IMR-90 (cell line): ENCODE results near the gene MAGI2. TPM values are rescaled to one million over a fixed set of nuclear protein-coding genes. Genes with fewer than 3 reads are reported as not detected.

Experiments
- ATAC-seq: fragments of 200-7000 bp; cut with Tn5 transposase; 2 replicates; pipeline ENCODE4 v1.9.1; 2020; ENCODE audit warnings: low read depth, mild to moderate bottlenecking, moderate library complexity
- BruUV-seq: library from RNA; stranded (reverse); fragments of 400-500 nt; replicated peaks from 2 replicates; lab custom pipeline; 2021; lab: Mats Ljungman, UMichigan
- CTCF ChIA-PET: fragments of 300-600 bp; formaldehyde crosslinking; extraction: SDS; loops from one replicate; lab custom pipeline; 2021; ENCODE audit warnings: antibody characterized with exemption; lab: Yijun Ruan, JAX
- POLR2A ChIA-PET: fragments of 300-600 bp; sonication (Branson Sonifier 250); formaldehyde crosslinking; loops from one replicate; lab custom pipeline; 2022; ENCODE audit warnings: antibody characterized with exemption; ENCODE audit not compliant: unreplicated experiment; lab: Charles Lee
- DNase-seq: peaks from one replicate; pipeline ENCODE4 v3.0.0; 2013
- H2AFZ ChIP-seq: replicated peaks from 2 replicates; pipeline ENCODE3; 2013; ENCODE audit warnings: low read length, mild to moderate bottlenecking; ENCODE audit not compliant: poor library complexity
- H2AK5ac ChIP-seq: 2 replicates; pipeline ENCODE4 v1.6.1; 2013; ENCODE audit warnings: low read depth, low read length, inconsistent platforms
- H2AK9ac ChIP-seq: replicated peaks from 2 replicates; pipeline ENCODE3; 2013; ENCODE audit warnings: mild to moderate bottlenecking, low read depth, low read length, moderate library complexity; ENCODE audit not compliant: poor library complexity
- H2BK120ac ChIP-seq: 2 replicates; pipeline ENCODE4 v1.6.1; 2013; ENCODE audit warnings: low read depth, low read length, inconsistent platforms
- H2BK15ac ChIP-seq: 3 replicates; pipeline ENCODE4 v1.6.1; 2013; ENCODE audit warnings: low read depth, low read length, inconsistent platforms
- H2BK20ac ChIP-seq: 2 replicates; pipeline ENCODE4 v1.6.1; 2013; ENCODE audit warnings: low read depth, mild to moderate bottlenecking, inconsistent platforms, low read length, moderate library complexity
- H2BK5ac ChIP-seq: 2 replicates; pipeline ENCODE4 v1.6.1; 2013; ENCODE audit warnings: mild to moderate bottlenecking, low read depth, low read length, inconsistent platforms; ENCODE audit not compliant: poor library complexity, severe bottlenecking
- H3K14ac ChIP-seq: replicated peaks from 2 replicates; pipeline ENCODE4 v1.6.1; 2013; ENCODE audit warnings: low read depth, low read length, inconsistent platforms
- H3K18ac ChIP-seq: 2 replicates; pipeline ENCODE4 v1.6.1; 2013; ENCODE audit warnings: low read depth, low read length, control low read depth
- H3K23ac ChIP-seq: 2 replicates; pipeline ENCODE4 v1.6.1; 2013; ENCODE audit warnings: low read depth, low read length, inconsistent platforms
- H3K27ac ChIP-seq: 2 replicates; pipeline ENCODE4 v1.5.1; 2013; ENCODE audit warnings: mild to moderate bottlenecking, control low read depth, low read length; ENCODE audit not compliant: insufficient read depth
- H3K27me3 ChIP-seq: 2 replicates; pipeline ENCODE4 v1.6.1; 2013; ENCODE audit warnings: low read length; ENCODE audit not compliant: control insufficient read depth, insufficient read depth
- H3K36me3 ChIP-seq: 2 replicates; pipeline ENCODE4 v1.6.1; 2013; ENCODE audit warnings: low read length, mixed read lengths; ENCODE audit not compliant: control insufficient read depth, insufficient read depth
- H3K4ac ChIP-seq: 2 replicates; pipeline ENCODE4 v1.6.1; 2013; ENCODE audit warnings: low read depth, low read length, inconsistent platforms
- H3K4me1 ChIP-seq: 2 replicates; pipeline ENCODE4 v1.6.1; 2013; ENCODE audit warnings: low read length, mixed read lengths; ENCODE audit not compliant: control insufficient read depth, insufficient read depth
- H3K4me2 ChIP-seq: 2 replicates; pipeline ENCODE4 v1.6.1; 2013; ENCODE audit warnings: low read depth, mild to moderate bottlenecking, control low read depth, low read length, moderate library complexity
- H3K4me3 ChIP-seq: 2 replicates; pipeline ENCODE4 v1.5.1; 2013; ENCODE audit warnings: low read depth, mild to moderate bottlenecking, control low read depth, low read length, moderate library complexity; ENCODE audit not compliant: insufficient read depth
- H3K56ac ChIP-seq: 2 replicates; pipeline ENCODE4 v1.6.1; 2013; ENCODE audit warnings: low read length, inconsistent platforms; ENCODE audit not compliant: insufficient read depth; ENCODE audit errors: extremely low read depth
- H3K79me1 ChIP-seq, 2 experiments: 2 replicates each; pipeline ENCODE4 v1.6.1; 2013; ENCODE audit warnings: low read length in 2 of 2, inconsistent platforms in 1 of 2, low read depth in 1 of 2
- H3K9ac ChIP-seq: 2 replicates; pipeline ENCODE4 v1.6.1; 2013; ENCODE audit warnings: low read depth, low read length, control low read depth
- H3K9me1 ChIP-seq: 2 replicates; pipeline ENCODE4 v1.6.1; 2013; ENCODE audit warnings: low read length, inconsistent platforms; ENCODE audit not compliant: insufficient read depth
- H3K9me3 ChIP-seq: 2 replicates; pipeline ENCODE4 v1.6.1; 2013; ENCODE audit warnings: low read length; ENCODE audit not compliant: control insufficient read depth, insufficient read depth
- H4K20me1 ChIP-seq: 2 replicates; pipeline ENCODE4 v1.6.1; 2013; ENCODE audit warnings: low read length, inconsistent platforms; ENCODE audit not compliant: insufficient read depth
- H4K5ac ChIP-seq: 2 replicates; pipeline ENCODE4 v1.6.1; 2013; ENCODE audit warnings: mild to moderate bottlenecking, low read depth, low read length, control low read depth
- H4K8ac ChIP-seq, 2 experiments: 2 replicates each; pipeline ENCODE4 v1.6.1; 2013; ENCODE audit warnings: low read depth in 2 of 2, low read length in 2 of 2, control low read depth in 1 of 2, inconsistent platforms in 1 of 2
- H4K91ac ChIP-seq: 2 replicates; pipeline ENCODE4 v1.6.1; 2013; ENCODE audit warnings: low read depth, low read length, inconsistent platforms; ENCODE audit not compliant: insufficient read depth
- BHLHE40 ChIP-seq: fragments of 150-350 bp; IDR thresholded peaks from 2 replicates; pipeline ENCODE4 v1.6.1; 2016; ENCODE audit warnings: mild to moderate bottlenecking, low read depth, low read length
- CEBPB ChIP-seq: IDR thresholded peaks from 2 replicates; pipeline ENCODE4 v1.6.1; 2012; ENCODE audit warnings: low read depth, low read length, improper control_type of control experiment
- CHD1 ChIP-seq: IDR thresholded peaks from 2 replicates; pipeline ENCODE4 v1.6.1; 2012; ENCODE audit warnings: low read depth, low read length, improper control_type of control experiment
- ELK1 ChIP-seq: fragments of 150-350 bp; IDR thresholded peaks from 2 replicates; pipeline ENCODE4 v1.6.1; 2016; ENCODE audit warnings: low read depth, mild to moderate bottlenecking, low read length, moderate library complexity, borderline replicate concordance
- MAZ ChIP-seq: IDR thresholded peaks from 2 replicates; pipeline ENCODE4 v1.6.1; 2012; ENCODE audit warnings: low read depth, mild to moderate bottlenecking, low read length, improper control_type of control experiment, moderate library complexity, borderline replicate concordance
- MXI1 ChIP-seq: IDR thresholded peaks from 2 replicates; pipeline ENCODE4 v1.6.1; 2012; ENCODE audit warnings: low read depth, mild to moderate bottlenecking, low read length, moderate library complexity, borderline replicate concordance
- NFE2L2 ChIP-seq: fragments of 150-350 bp; IDR thresholded peaks from 2 replicates; pipeline ENCODE4 v1.6.1; 2016; ENCODE audit warnings: low read depth, mild to moderate bottlenecking, low read length
- POLR2A ChIP-seq: IDR thresholded peaks from 2 replicates; pipeline ENCODE4 v1.6.1; 2012; ENCODE audit warnings: mild to moderate bottlenecking, low read depth, low read length
- RAD21 ChIP-seq: IDR thresholded peaks from 2 replicates; pipeline ENCODE4 v1.6.1; 2012; ENCODE audit warnings: low read length, improper control_type of control experiment
- WGBS, 2 experiments: methylation state at CpG; one replicate each; pipeline versions ENCODE4 v1.1.5 to v1.1.7; 2013; ENCODE audit warnings: missing lambda C conversion rate in 2 of 2; ENCODE audit not compliant: insufficient read length in 1 of 2; ENCODE audit errors: extremely low coverage in 2 of 2; 5-methylcytosine and 5-hydroxymethylcytosine counted together
- dilution Hi-C: fragments of 300-500 bp; cut with HindIII; formaldehyde crosslinking; loops from one replicate; pipeline ENCODE4 v1.14.3; 2018; ENCODE audit warnings: low sequenced_read_pairs; ENCODE audit not compliant: unreplicated experiment
- in situ Hi-C: fragments of 300-500 bp; cut with MboI; formaldehyde crosslinking; loops from 3 replicates; pipeline ENCODE4 v1.14.3; 2019; ENCODE audit warnings: low sequenced_read_pairs, inconsistent platforms, mixed read lengths
- intact Hi-C: fragments of 100-400 bp; cut with micrococcal nuclease; formaldehyde crosslinking; loops from 2 replicates; pipeline ENCODE4 v1.10.0; 2022
- polyA plus RNA-seq, 3 experiments: library from polyadenylated mRNA; depleted of rRNA; stranded (reverse); fragments of >200 nt; gene quantifications; 2 replicates each; pipeline ENCODE4 v1.2.3, GENCODE V29; 2012; ENCODE audit warnings: low replicate concordance in 1 of 3
- total RNA-seq: library from RNA; depleted of rRNA; stranded (reverse); fragments of >200 nt; gene quantifications from 2 replicates; pipeline ENCODE4 v1.2.3, GENCODE V29; 2012
- TF ChIP-seq, protein P1 (sequence below): conservative IDR thresholded peaks from 2 replicates; pipeline ENCODE4 v1.5.1; 2012; ENCODE audit warnings: mild to moderate bottlenecking, low read depth, low read length, improper control_type of control experiment
- TF ChIP-seq, protein P2 (sequence below): fragments of 150-350 bp; IDR thresholded peaks from 2 replicates; pipeline ENCODE4 v1.6.1; 2017; ENCODE audit warnings: mild to moderate bottlenecking, antibody characterized with exemption, low read length, low read depth

Gene MAGI2
- total and polyA plus RNA-seq, 2 of the 4 experiments (the other 2 are of a cell fraction), result 2.5 to 17.9 TPM

DNA sequence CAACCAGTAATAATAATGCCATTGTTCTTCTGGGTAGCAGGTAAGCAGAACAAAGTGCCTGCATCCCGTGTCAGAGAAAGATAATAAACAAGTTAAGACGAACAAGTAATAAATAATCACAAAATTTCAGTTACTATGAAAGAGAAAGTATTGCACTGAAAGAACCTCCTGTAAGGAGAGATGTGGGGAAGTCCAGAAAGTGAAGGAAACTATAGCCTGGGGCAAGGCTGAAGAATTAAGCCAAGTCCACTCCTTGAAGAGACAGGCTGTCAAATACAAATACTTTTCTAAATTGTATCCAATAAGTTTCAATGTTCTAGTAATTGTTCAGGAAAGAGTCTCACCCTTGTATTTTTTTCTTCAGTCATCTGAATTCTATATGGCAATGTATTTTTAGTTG is 611.4 kb downstream of the MAGI2 start:
- Histone ChIP-seq H3K9ac (no peak overlapping the region), H2AK9ac (no peak overlapping the region), H3K9me3 (no peaks in the 10 kb centered on the region), H4K5ac (no peak overlapping the region), H4K8ac (no peak overlapping the region), H4K20me1 (no peaks in the 10 kb centered on the region), H2AK5ac (no peak overlapping the region), H3K79me1 (no peaks in the 10 kb centered on the region; a peak in 2 of 4 replicates), H2BK120ac (no peak overlapping the region), H3K36me3 (no peaks in the 10 kb centered on the region), H3K27ac (no peak overlapping the region), H3K4ac (no peak overlapping the region), H2BK15ac (no peak overlapping the region), H3K4me1 (no peaks in the 10 kb centered on the region), H2BK5ac (no peak overlapping the region), H3K56ac (no peak overlapping the region), H4K91ac (no peak overlapping the region), H2BK20ac (no peak overlapping the region), H3K23ac (no peak overlapping the region), H3K4me3 (no peak overlapping the region), H3K4me2 (no peak overlapping the region), H3K9me1 (no peaks in the 10 kb centered on the region), H3K27me3 (no peaks in the 10 kb centered on the region), H3K14ac (no peak overlapping the region), H3K18ac (no peak overlapping the region), H2AFZ (no peak overlapping the region)
- intact Hi-C loops, result no loop called here
- ChIA-PET POLR2A (no interaction called here), CTCF (no interaction called here)
- dilution Hi-C loops, result no loop called here
- no TSS peak for BruUV-seq
- TF ChIP-seq POLR2A (no peak), CHD1 (no peak), BHLHE40 (no peak), CEBPB (no peak), ELK1 (no peak), MXI1 (no peak), NFE2L2 (no peak), RAD21 (no peak), MAZ (no peak)
- TF ChIP-seq, protein P1, sequence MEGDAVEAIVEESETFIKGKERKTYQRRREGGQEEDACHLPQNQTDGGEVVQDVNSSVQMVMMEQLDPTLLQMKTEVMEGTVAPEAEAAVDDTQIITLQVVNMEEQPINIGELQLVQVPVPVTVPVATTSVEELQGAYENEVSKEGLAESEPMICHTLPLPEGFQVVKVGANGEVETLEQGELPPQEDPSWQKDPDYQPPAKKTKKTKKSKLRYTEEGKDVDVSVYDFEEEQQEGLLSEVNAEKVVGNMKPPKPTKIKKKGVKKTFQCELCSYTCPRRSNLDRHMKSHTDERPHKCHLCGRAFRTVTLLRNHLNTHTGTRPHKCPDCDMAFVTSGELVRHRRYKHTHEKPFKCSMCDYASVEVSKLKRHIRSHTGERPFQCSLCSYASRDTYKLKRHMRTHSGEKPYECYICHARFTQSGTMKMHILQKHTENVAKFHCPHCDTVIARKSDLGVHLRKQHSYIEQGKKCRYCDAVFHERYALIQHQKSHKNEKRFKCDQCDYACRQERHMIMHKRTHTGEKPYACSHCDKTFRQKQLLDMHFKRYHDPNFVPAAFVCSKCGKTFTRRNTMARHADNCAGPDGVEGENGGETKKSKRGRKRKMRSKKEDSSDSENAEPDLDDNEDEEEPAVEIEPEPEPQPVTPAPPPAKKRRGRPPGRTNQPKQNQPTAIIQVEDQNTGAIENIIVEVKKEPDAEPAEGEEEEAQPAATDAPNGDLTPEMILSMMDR, result no peak
- TF ChIP-seq, protein P2, sequence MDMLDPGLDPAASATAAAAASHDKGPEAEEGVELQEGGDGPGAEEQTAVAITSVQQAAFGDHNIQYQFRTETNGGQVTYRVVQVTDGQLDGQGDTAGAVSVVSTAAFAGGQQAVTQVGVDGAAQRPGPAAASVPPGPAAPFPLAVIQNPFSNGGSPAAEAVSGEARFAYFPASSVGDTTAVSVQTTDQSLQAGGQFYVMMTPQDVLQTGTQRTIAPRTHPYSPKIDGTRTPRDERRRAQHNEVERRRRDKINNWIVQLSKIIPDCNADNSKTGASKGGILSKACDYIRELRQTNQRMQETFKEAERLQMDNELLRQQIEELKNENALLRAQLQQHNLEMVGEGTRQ, result no peak
- WGBS, 2 experiments, result no CpG with 5 or more reads among the region's 2 CpGs
- no peak for DNase-seq
- ATAC-seq, result no peak
- in situ Hi-C loops, result no loop called here
